HS-27A (cell line): ENCODE data around the gene ERRFI1.
A peak's percentile ranks its signal among the peaks of the same experiment; 100 is the strongest.

Experiments used
- DNase-seq: peaks from one replicate; pipeline ENCODE4 v3.0.0-alpha.2; 2012; ENCODE audit warnings: low read depth, missing footprints

Gene ERRFI1

GRCh38 chr1:8043621-8044020 is 17.5 kb upstream of the ERRFI1 start:
- DNase-seq = no peak

DNA sequence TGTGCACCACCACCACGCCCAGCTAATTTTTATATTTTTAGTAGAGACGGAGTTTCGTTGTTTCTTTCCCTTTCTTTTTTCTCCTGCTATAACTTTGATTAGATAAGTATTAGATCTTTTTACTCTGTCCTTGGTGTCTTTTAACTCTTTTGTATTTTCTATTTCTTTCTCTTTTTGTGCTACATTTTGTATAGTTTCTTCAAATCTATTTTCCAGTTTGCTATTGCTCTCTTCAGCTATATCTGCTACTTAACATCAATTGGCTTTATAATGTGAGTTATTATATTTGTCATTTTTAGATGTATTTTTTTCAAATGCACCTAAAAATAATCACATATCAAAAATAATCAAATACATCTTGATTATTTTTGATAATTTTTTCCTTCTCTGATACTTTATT is 16.0 kb upstream of the ERRFI1 start:
- DNase-seq = no peak

DNA sequence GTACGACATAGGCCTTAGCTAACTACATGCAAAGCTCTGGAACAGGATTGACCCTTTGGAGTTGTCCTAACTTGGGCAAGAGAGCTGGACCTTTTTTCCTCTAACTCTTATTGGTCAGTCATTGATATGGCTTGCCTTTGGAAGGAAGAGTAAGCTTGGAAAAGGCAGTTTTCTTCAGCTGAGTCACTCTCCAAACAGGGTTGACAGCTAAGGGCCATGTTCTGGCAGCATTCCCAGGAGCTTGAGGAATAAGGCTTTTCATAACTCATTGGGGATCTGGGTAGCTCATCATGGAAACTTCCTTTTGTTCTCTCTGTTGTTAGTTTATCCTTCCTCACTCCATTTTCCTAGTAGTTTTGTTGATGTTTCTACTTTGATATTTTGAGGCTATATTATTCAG is 14.5 kb upstream of the ERRFI1 start:
- peak; percentile 98 for DNase-seq

DNA sequence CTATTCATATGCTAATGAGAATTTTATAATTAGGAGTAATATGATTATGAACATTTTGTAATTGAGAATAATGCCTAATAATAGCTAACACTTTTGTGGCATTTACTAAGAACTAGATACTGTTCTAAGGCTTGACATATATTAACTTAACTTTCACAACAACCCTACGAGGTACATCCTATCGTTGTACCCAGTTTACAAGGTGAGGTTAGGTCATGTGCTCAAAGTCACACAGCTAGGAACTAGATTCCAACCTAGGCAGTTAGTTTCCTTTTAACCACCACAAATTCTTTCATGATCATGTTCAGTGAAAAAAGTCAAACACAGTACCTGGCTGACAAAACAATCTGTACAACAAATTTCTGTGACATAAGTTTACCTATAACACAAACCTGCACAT is 13.0 kb upstream of the ERRFI1 start:
- no peak for DNase-seq

- DNase-seq = no peak
Measured at GRCh38 chr1:8035289-8035688, 9.2 kb upstream of the ERRFI1 start.

GRCh38 chr1:8033322-8033721 is 7.2 kb upstream of the ERRFI1 start:
- DNase-seq = no peak

GRCh38 chr1:8032366-8032910 is 6.3 kb upstream of the ERRFI1 start:
- no peak for DNase-seq

GRCh38 chr1:8031176-8031785 is 5.2 kb upstream of the ERRFI1 start:
- DNase-seq = no peak

DNA sequence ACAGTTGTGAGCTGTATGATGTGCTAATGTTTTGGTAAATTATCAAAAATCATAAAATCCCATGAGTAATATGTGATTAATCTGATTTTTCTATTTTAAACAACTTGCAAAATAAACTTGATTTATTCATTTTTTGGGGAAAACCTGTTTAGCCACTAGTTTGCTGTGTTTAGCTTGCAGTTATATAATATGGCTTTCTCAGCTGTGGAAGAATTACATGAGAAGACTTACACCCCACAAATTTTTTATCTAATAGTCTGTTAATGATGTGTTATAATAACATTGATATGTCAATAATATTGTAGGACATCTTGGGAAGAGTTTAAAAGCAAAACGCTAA is 2.4 kb upstream of the ERRFI1 start:
- DNase-seq = no peak

GRCh38 chr1:8027748-8028570 is 1.9 kb upstream of the ERRFI1 start:
- peak; percentile 82 for DNase-seq

DNA sequence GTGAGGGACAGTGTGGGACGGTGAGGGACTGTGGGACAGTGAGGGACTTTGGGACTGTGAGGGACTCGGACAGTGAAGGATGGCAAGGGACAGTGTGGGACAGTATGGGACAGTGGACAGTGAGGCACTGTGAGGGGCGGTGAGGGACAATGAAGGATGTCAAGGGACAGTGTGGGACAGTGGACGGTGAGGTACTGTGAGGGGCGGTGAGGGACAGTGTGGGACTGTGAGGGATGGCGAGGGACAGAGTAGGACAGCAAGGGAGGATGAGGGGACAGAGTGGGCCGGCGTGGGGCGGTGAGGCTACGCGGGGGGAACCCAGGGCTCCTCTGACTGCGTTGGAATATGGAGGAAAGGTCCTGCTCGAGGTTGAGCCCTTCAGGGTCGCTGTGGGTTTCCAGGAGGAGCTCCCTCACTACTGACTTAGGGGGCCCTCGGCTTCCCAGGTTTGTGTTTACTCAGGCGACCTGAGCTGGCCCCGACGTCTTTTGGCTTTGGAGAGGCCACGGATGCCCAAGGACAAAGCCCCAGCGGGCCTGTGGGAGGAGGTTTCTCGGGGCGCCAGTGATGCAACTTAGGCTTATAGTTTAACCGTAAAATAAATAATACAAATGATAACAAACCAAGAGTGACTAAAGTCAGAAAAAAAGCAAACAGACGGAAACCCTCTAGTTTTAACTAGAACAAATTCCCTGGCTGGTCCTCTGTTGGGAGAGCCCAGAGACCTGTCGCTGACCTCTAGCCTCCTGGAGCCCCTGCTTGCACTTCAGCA is 1.1 kb upstream of the ERRFI1 start:
- no peak for DNase-seq

DNA sequence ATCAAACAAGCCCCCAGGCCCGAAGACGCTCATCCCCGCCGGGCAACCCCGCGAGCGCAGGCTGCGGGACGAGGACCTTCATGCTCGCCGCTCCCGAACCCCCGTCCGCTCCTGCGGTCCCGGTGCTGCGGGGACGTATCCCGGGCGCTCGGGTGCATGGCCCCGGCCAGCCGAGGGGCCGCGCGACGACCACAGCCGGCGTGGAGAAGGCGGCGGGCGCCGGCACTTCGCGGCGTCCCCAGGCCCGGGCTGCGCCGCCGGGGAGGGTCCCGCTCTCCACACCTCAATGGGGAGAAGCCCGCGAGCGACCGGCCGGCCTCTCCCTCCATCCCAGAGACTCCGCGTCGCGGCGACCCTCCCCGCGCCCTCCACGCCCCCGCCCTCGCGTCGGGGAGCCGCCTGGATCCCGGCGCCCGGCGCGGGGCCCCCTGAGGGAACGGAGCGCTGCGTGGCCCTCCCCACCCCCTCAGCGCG is 401 bp downstream of the ERRFI1 start:
- DNase-seq = no peak

DNA sequence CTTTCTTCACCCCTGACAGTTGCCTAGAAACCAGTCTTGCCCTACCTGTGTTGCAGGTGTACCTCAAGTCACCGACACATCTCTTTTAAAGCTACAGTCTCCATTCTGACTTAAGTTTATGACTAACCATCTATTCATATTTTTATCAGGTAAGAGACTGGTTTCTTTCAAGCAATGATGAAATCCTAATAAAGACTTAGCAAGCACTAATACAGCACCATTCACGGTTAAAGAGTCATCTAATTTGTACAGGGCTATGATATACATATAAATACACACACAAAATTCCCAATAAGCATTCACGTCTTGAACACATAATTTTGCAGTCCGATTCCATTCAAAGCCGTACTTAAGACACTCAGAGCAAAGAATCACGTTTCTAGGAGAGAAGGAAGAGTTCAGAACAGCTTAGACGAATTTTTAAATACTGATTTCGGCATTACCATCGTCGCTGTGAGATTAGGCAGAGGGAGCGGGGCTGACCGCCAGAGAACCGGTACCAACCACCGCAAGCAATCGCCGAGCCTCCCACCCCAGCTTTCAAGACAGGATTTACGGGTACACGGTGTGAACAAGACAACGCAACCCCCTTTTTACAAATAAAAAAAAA is 943 bp downstream of the ERRFI1 start:
- no peak for DNase-seq

GRCh38 chr1:8024329-8024728 is 1.8 kb downstream of the ERRFI1 start:
- DNase-seq = no peak

GRCh38 chr1:8023995-8024313 is 2.2 kb downstream of the ERRFI1 start:
- DNase-seq = no peak

DNA sequence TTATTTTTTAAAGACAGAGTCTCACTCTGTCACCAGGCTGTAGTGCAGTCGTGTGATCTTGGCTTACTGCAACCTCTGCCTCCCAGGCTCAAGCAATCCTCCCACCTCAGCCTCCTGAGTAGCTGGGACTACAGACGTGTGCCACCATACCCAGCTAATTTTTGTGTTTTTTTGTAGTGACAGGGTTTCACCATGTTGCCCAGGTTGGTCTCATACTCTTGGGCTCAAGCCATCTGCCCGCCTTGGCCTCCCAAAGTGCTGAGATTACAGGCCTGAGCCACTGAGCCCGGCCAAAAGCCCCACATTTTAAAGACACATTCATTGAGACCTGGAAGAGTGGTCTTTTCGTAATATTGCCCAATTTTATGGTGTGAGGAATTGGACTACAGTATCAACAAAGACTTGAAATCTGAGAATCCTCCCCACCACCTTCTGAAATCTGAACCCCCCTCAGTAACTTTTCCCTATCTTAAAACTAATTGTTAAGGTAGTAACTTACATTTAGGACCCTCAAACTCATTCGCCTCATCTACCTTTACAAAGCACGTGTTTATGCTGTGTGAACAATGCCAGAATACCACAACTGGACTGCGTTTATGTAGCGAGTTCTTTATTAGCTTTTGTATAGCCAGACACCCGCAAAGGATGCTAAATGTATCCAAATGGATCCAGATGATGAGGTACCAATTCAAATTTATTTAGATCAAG is 2.7 kb downstream of the ERRFI1 start:
- DNase-seq = no peak

DNA sequence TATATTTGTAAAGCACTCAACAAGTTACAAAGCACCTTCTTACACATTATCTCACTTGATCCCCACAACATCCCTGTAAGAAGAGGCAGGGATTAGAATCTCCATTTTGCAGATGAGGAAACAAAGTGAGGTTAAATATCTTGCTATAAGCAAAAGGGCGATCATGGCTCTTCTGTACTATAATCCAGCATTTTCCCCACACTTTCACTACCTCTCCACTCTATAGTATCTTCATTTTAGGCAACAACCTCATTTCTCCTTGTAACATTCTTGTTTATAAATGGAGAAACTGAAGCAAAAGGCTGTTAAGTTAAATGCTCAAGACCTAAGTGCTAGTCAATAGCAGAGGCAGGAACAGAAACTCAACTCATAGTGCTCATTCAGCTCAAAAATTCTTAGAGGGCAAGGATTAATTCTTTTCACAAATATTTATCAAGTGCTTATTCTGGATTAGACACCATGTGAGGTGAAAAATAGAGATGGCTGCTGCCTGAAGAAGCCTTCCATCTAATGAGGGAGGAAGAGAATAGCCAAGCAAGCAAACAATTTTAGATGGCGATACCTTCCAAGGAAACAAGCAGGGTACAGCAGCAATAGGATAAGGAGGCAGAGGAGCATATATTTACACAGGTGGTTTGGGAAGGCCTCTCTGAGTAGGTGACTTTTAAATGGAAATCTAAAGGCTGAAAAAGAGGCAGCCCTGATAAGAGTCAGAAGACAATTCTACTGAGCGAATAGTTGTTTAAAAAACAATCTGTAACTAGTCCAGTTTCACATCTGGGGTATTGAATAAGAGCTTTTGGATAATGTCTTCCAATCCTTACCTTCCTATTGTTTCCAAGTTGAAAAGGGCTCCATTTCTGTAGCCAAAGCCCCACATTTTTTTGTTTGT is 3.5 kb downstream of the ERRFI1 start:
- no peak for DNase-seq

DNA sequence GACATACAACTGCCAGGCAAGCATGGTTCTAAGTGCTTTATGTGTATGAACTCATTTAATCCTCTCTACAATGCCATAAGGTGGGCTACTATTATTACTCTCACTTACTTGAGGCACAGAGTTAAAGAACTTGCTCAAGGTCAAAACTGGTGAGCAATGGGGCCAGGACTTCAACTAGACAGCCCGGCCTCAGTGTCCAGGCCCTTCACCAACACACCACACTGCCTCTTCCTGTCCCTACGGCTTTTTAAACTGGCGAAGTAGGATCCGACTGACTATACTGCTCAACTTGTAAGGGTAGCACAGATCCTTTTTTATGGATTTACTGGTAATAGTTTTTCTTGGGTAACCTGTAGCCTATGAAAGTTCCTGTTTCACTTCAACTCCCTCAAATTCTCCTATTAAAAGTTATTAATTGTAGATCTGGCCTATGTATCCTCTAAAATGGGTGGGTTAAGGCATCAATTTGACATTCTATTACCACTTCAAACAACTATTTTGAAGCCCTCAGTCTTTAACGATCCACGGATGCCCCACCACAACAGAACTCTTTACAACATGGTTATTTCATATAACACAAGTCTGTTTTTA is 4.3 kb downstream of the ERRFI1 start:
- DNase-seq = no peak

DNA sequence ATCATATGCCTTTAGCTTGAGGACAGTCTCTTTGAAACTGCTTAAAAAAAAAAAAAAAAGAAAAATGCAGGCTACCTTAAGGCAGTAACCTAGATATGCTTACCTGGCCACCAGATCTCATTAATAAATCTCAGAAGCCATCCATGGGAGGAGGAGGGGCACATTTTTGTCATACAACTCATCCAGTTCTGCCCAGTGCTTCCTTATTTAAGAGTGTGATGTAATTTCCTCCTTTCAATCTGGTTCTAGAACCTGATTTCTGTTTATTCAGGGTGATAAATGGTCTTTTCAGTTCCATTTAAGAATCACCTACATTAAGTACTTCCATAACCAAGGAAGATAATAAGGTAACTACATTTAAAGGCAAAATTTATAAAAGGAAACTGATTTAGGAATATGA is 6.1 kb downstream of the ERRFI1 start:
- DNase-seq = no peak

DNA sequence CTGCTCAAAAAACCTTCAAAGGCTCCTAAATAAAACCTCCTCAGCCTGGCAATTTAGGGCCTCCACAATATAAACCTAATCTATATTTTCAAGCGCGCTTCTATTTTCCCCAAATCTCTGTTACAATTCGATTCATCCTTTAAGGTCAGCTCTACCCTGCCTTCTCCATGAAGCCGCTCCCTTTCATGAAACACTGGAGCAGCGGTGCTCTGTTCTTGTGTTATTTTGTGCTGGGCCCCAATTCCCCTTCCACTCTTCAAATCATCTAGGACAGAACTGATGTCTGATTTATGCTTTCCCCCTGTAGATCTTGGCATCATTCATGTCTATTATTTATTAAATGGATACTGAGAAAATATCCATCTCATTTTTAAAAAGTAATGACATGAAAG is 6.9 kb downstream of the ERRFI1 start:
- DNase-seq = no peak
